A673 (cell line): Measurements from ENCODE around the gene CYBA.

Experiments
- CTCF ChIP-seq: fragments of 300-800, 200-600 bp; sonication (generic); conservative IDR thresholded peaks from 2 replicates; pipeline ENCODE4 v1.5.1; 2017; ENCODE audit warnings: low read depth, mild to moderate bottlenecking, antibody characterized with exemption, low read length, moderate library complexity, mixed read lengths
- EZH2 ChIP-seq: fragments of 200-600 bp; sonication (generic); IDR thresholded peaks from 2 replicates; pipeline ENCODE4 v1.6.1; 2017; ENCODE audit warnings: borderline replicate concordance, low read depth, mild to moderate bottlenecking, mixed read lengths, antibody characterized with exemption, low read length; ENCODE audit not compliant: poor library complexity, severe bottlenecking

GRCh38 chr16:88676502-88677242 is 25.8 kb upstream of the CYBA start:
- no peak for TF ChIP-seq CTCF
- TF ChIP-seq EZH2: no peak
